GM21825 (cell line): Measurements from ENCODE around the gene MSX2.
"Not testable (repeated sequence)": the region's sequence is repeated elsewhere in the genome, so short reads cannot be mapped to it uniquely, and the experiment has no call there.

Experiments used
- ATAC-seq: cut with Tn5 transposase; IDR thresholded peaks from one replicate; pipeline ENCODE4 v1.9.1; 2021; ENCODE audit warnings: mild to moderate bottlenecking, moderate library complexity; ENCODE audit not compliant: unreplicated experiment

The MSX2 gene

DNA sequence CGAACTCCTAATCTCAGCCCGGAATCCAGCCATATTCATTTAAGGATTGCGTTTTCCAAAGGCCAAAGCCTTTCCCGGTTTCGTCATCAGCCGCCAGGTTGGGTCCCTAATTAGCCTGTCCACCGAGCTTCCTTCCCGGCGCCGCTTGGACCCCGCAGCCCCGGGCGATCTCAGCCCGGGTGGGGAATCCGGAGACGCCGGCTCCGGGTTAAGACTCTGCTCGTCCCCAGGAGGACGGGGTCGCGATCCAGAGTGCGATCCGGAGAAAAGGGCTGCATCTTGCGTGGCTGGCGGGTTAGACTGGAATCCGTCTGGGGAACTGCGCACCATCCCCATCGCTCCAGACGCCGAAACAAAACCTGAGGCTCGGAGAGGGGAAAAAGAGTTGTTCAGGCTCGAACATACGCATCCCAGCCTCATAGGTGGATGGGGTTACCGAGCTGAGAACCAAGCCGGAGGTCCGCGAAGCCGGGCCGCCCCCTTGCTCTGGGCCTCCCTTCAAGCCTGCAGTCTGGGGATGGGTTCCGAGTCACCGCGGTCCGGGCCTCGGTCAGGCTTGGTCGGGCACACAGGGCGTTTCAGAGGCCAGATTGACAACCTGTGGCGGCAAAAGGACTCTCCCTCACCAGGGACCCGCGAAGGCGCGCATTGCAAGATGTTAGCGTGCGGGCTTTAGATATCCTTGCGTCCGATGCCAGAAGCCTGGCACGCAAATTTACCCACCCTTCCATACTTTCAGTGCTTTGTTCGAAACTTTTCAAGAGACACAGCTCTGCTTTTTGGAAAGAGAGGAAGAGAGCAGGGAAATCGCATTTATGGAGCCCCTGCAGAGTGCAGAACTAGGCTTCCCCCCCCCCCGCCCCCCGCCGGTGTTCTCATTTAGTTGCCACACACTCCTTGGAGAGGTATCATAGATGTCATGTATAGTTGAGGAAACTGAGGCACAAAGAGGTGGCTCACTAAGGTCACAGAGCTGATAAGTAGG lies 7.9 kb downstream of the MSX2 start:
- no peak for ATAC-seq

DNA sequence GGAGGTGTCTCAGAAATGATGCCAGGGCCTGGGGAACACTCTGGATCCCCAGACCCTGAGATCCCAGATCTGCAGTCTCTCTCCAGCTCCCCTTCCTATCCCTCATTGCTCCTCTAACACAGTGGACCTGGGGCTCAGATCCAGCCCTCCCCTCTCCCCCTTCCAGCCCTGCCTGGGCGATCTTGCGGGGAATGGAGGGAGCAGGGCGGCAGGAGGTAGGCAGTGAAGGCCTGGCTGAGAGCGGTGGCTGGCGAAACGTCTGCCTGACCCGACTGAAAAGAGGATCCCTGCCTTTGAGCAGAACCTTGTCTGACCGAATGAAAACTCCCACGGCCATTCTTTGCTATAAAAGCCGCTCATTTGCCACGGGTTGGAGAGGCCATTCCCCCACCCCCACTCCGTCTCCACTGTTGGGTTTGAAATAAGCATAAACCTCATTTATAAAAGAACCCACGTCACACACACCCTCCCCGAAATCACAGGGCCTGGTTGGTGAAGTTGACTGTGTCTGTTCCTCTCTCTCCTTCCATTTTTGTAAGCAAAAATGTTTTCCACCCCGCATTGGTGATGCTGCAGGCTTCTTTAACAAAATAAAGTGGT lies 8.8 kb downstream of the MSX2 start:
- no peak for ATAC-seq

DNA sequence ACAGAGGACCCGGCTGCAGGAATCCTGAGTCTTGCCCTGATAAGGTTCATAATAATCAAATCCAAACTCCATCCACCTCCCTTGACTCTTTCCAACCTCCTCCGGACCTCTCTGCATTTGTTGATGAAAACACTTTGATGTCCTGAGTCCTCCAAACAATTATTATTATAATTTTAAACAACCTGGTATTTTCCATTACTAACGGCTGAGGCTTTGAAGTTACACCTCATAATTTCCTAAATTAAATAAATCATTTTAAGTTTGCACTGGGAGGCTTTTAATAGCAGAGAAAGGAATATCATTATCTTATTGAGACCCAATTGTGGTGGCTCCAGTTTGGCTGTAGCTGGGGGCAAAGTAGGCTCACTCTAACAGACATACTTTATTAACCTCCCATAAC lies 9.5 kb downstream of the MSX2 start:
- ATAC-seq: no peak

DNA sequence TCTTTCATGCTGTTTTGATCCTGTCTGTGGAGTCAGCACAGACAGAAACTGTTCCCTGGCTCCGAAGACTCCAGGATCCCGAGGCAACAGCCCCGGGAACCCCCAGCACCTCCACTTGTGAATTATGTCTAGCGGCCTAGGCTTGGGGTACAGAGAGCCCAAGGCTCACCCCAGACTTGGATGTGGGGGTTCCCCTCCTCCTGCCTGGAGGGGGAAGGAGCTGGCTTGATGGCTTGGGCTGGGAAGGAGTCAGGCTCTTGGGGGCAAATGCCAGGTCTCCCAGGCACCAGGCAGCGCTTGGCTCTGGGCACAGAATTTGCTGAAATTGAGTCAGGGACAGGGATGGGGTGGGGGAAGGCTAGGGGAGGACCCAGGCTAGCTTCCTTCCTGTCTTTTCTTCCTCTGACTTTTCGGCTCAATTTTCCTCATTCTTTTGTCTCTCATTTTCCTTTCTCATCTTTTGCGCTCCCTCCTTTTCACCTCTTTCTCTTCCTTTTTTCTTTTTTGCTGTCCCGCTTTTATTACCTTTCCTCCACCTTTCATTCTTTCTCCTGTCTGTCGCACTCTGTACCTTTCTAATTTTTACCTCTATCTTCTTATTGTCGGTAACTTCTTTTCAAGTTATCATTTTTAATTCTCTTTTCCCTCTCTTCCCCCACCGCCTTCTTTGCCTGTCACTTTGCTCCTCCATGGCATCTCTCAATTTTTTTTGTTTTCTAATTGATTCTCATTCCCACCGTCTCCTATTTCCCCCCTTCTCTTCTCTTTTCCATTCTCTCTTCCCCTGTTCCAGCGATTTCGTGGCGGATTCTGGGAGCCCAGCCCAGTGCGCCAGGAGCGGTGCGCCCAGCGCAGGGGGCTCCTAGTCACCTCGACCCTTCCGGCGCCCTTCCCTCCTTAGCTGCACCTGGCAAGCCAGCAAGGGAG lies 10.5 kb downstream of the MSX2 start:
- no peak for ATAC-seq

DNA sequence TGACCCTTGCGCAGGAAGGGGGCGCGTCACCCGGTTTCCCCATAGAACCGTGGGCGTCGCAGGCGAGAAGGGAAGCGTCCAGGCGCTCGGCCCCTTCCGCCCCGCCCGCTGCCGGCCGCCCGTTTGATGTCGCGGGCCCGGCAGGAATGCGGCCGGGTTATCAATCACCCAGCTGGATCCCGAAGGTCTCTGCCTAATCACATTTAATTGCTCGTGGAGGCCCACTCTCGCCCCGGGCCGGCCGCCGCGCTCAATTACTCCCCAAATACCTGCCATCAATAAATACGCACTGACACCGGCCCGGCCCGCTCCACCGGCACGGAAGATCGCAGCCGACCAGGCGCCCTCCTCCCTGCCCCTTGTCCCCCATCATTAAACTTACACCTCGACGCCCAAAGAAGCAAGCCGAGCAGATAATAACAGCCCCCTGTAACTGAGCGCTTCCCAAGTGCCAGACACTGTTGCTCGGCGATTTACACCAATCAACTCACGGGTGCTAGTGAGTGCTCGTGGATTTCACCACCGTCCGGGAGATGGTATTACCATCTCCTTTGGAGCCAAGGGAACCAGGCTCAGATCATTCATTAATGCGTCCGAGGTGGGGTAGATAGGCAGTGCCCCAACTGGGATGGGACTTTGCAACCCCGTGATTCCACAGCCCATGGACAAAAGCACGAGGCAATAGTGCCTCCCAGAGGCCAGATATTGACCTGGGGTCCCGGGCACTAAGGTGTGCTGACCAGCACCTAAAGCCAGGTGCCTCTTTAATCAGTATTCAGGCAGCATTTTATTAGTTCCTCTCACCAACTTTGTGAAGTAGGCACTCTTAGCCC lies 11.3 kb downstream of the MSX2 start:
- no peak for ATAC-seq

DNA sequence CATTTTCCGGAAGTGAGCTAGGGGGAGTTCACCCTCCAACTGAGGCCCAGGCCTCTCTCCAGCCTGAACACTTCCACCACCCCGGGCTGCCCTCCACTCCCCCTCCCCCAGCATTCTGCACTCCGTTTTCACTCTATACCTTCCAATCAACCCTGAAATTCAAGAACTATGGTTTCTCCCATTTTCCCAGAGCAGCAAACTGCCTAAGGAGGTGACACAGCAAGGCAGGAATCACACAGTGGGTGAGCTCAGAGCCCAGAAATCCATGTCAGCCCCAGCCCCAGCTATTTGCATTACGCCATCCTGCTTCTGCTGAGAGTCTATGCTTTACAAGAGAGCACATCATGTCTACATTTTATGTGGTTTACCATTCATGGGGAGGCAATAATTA lies 11.9 kb downstream of the MSX2 start:
- ATAC-seq: no peak

DNA sequence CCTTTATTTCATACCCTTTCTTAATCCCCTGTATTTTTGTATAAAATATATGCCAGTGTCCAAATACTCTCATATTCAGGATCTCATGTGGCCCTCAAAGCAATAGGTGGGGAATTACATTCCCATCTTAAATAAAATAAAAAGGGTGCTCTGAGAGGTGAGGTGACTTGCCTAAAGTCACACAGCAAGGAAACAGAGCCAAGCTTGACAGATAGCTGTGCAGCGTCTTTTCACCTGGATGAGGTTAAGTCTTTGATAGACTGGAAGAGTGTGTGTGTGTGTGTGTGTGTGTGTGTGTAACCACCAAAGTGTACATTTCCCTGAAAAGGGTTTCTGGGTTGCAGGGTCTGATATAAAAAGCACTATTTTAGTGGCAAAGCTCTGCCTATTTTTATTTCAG lies 12.4 kb downstream of the MSX2 start:
- ATAC-seq: no peak

DNA sequence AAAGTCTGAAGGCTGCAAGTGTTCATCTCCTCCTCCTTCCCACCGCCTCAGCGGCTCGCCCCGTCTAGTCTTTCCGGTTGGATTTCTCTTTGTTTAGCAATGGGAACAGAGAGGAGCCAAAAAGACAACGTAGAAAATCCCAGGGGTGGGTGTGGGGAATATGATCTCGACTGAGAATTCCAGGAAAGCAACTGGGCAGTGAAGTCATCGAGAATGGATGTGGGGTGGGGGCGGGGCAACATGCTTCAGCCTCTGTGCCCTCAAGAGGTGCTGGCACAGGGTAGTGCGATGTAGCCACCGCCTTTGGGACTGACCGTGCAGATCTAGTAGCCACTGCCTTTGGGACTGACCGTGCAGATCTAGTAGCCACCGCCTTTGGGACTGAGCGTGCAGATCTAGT lies 12.9 kb downstream of the MSX2 start:
- ATAC-seq: no peak

DNA sequence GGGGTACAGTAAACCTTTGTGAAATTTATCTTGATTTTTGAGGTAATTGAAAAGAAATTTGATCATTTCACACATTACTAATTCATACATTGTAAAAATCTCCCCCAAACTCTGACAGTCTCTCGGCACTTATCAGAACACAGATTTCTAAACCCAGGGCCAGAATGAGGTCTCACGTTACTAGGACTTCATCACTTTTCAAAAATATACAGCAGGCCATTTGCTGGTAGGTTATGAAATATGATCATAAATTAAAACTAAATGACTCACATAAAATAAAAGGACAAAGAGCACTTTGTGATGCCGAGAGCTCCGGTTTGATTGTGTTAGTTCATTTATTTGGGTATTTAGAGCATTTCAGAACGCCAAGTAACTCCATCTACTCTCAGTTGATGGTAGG lies 17.0 kb downstream of the MSX2 start:
- ATAC-seq: no peak

DNA sequence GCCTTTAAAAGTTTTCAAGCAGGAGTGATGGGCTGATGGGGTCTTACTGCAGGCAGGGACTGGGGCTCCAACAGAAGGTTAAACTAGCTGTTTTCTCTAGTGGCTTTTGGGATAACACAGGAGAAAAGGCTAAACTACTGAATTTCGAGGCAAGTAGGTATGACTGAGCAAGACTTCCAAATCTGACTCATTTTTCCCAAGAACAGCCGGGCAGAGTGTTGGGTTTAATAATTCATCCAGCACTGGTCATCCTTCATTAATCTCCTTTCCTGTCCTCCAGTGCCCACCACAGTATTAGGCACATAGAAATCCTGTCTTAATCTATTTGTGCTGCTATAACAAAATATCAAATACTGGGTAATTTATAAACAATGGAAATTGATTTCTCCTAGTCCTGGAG lies 20.5 kb downstream of the MSX2 start:
- no peak for ATAC-seq

DNA sequence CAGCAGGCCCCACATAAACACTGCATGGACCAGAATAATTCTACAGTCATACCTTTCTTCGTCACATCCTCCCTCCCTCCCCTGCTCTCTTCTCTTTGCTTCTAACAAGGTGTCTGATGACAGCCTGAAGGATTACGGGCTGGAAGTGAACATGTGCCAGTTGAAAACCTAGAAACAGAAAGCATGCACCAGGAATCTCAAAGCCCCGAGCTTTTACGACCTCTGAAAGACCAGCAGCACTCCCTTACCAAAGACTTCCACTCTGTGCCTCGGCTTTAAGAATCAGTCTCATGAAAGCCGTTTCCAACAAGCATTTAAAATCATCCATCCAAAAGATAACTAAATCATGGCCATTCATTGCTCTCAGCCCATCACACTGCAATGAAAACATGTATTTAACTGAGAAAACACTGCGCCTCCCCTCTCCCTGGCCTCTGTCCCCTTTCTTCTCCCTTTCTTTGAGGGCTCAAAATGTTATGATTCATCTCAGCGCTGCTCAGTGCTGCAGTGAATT lies 21.3 kb downstream of the MSX2 start:
- ATAC-seq: no peak

DNA sequence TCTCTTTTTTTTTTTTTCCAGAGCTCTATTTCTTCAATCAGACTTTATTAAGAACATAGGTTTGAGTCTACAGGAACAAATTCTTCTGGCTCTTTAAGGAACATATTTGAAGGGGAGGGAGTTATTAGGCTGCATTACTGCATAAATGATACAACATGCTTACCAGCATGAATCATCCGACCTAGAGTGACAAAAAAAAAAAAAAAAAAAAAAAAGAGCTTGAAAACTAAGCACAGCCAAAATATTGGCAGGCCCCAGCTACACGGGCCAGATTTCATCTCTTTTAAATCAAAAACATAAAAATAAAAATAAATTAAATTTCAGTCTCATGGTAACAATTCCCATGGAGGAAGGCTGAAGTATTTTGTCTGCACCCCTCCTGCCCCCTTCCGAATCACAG lies 26.3 kb downstream of the MSX2 start:
- ATAC-seq: no peak

DNA sequence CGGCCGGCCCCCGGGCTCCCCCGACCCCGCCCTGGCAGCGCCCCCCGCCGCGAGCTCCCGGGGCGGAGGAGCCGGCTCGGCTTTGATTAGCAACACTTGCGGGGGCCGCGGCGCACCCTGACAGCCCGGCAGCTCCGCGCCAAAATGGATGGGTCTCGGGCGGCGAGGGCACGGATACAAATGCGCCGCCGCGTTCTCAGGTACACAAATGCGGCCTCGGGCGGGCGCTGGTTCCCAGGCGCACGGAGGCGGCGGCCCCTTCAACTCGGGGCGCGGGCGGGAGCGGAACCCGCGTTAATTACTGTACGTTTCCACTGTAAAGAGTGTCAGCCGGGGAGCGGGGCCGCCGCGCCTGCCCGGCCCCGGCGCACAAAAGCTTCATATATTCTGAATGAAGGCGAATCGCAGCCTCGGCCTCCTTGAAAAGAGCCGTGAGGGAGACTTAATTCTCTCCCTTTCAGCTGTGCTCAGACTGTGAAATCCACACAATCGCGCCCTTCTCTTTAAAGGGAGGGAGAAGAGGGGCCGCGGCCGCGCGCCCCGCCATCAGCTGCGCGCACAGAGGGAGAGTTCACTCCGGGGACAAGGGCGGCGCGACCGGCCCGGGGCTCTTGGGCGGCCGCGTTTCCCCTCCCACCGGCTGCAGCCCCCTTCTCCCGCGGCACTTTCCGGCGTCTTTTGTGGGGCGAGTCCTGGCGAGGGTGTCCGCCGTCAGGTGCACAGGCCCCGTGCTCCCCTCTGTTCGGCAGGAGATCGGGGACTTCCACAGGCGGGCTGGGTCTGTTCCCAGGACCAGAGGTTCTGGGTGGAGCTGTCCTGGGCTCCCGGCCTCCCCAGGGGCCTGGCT lies 27.0 kb downstream of the MSX2 start:
- no peak for ATAC-seq

DNA sequence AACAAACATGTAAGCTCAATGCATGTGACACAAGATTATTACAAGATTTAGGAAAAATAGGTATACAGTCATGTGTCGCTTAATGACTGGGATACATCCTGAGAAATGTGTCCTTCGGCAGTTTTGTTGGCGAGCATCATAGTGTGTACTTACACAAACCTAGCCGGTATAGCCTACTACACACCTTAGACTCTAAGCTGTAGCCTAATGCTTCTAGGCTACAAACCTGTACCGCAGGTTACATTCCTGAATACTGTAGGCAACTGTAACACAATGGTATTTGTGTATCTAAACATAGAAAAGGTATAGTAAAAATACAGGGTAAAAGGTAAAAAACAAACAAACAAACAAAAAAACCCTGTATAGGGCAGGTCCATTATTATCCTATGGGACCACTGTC lies 27.7 kb downstream of the MSX2 start:
- ATAC-seq: no peak

DNA sequence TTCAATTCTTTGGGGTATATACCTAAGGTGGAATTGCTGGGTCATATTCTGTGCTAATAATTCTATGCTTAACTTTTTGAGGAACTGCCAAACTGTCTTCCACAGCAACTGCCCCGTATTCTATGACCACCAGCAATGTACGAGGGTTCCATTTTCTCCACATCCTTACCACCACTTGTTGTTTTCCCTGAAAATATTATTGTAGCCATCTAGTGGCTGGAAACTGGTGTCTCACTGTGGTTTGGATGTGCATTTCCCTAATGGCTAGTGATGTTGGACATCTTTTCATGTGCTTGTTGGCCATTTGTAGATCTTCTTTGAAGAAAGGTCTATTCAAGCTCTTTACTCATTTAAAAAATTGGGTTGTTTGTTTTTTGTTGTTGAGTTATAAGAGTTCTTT lies 30.7 kb downstream of the MSX2 start:
- no peak for ATAC-seq

DNA sequence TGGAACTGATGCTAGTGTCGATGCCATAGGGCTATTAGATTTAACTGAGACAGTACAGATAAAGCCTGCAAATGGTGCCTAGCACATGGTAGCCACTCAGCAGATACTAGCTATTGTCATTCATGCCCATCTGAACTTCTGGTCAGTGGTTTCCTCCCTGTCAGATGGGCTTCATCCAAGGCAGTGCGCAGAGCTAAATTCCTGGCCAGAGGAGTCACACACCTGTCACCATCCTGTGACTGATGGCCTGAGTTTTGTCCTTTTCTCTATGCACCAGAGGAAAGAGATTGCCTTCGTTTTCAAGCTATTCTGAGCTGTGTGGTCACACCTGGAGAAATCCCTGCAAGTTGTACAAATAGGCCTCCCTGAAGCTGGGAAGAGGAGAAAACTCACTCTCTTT lies 34.7 kb downstream of the MSX2 start:
- ATAC-seq: no peak

DNA sequence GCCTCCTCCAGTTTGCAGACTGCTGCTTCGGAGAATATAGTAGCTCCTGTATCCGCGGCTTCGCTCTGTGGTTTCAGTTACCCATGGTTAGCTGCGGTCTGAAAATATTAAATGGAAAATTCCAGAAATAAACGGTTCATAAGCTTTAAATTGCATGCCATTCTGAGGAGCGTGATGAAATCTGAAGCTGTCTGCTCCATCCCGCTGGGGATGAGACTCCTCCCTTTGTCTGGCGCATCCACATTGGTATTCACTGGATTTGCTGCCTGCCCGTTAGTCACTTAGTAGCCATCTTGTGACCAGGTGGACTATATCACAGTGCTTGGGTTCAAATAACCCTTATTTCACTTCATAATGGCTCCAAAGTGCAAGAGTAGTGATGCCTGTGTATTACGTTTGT lies 36.3 kb downstream of the MSX2 start:
- ATAC-seq: no peak

DNA sequence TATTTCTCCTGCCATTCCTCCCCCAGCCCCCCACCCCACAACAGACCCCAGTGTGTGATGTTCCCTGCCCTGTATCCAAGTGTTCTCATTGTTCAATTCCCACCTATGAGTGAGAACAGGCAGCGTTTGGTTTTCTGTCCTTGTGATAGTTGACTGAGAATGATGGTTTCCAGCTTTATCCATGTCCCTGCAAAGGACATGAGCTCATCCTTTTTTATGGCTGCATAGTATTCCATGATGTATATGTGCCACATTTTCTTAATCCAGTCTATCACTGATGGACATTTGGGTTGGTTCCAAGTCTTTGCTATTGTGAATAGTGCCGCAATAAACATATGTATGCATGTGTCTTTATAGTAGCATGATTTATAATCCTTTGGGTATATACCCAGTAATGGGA lies 37.0 kb downstream of the MSX2 start:
- ATAC-seq: not testable (repeated sequence)

DNA sequence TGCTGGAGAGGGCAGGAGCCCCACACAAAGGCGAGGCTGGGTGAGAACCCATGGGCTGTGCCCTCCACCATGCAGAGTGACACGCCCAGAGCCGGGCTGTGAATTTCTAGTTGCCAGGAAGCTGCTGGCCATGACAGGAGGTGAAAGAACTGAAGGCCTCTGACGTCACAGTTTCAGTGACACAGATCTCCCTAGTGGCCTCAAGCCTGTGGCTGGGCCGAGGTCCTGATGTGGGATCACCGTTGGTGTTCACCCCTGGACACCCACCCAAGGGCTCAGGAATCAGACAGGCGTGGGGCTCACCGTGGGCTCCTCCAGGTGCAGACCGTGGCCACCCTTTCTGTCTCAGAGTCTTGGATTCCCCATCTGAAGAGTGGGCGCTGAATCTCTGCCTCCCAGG lies 39.9 kb downstream of the MSX2 start:
- no peak for ATAC-seq
